DMS 273 (cell line): ENCODE results near the gene C5orf22.
A peak's percentile ranks its signal among the peaks of the same experiment; 100 is the strongest.
"Not testable (repeated sequence)": the region's sequence is repeated elsewhere in the genome, so short reads cannot be mapped to it uniquely, and the experiment has no call there.

Experiments
- DNase-seq: peaks from one replicate; lab custom pipeline; 2025; ENCODE audit not compliant: unreplicated experiment; lab: John Stamatoyannopoulos, UW

C5orf22 gene

DNA sequence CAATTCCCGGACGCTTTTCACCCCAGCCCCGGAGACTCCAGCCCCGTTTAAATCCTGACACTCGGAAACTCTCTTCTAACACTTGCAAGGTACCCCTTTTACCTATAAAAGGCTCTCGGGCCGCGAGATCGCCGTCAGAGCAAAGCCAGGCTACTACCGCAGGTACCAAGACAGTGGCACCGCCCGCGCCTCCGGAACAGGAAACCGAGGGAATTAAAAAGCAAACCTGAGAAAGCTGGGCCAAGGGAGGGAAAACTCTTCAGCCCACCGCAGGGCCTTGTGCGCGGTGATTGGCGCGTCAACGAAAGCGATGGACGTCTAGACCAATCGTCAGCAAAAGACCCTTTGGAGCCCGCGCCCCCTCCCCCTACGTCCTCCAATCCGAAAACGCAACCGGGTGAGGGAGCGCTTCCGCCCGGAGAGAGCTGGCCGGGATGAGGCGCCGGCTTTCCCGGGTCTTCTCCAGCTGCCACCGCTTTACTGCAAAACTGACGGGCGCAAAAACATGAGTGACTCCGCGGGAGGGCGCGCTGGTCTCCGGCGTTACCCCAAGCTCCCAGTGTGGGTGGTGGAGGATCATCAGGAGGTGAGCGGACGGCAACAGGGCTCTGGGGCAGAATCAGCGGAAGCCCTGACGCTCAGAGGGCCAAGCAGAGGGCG lies at the start of gene C5orf22, which contains the start of gene DROSHA:
Gene C5orf22, plus strand, starts transcription at position 414 of the 660 bp plus-strand sequence. Its CDS starts 92 bp downstream, at position 506.
Gene DROSHA, minus strand, starts transcription at position 206 of the 660 bp plus-strand sequence. CDS start 3,034 bp downstream, outside the sequence.
- peak; percentile 99 for DNase-seq

DNA sequence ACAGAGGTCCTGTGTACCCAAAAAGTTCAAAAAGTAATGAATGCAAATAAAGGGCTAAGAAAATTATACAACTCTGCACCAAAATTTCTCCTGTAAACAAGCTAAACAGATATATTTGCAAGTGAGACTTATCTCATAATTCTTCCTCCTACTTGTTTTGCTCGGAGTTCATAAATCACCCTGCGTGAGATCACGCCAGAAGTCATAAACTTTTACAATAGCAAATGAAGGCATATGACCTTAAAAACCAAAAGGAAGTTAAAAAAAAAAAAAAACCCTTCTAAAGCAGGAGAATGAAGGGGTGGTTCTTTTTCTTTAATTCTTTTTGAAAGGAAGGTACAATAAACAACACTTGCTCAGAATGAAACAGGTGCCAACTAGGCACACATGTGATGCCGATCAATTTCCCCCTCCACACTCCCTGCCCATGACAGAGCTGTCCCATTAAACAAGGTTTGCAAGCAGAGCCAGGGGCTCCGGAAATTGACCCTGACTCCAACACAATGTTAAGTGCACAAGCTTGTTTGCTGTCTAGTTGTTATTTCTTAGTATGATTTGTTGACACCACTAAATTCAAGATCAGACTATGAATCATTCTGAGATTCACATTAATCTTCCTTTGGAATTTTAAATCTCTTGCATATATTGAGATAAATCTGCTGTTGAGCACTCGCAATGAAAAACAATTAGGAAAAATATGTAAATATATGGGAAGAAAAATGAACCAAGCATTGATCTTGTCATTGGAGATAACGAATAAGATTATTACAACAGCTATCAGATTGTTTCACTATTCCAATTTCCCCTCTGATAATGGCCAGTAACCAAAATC lies 46.5 kb upstream of the C5orf22 start:
- no peak for DNase-seq

DNA sequence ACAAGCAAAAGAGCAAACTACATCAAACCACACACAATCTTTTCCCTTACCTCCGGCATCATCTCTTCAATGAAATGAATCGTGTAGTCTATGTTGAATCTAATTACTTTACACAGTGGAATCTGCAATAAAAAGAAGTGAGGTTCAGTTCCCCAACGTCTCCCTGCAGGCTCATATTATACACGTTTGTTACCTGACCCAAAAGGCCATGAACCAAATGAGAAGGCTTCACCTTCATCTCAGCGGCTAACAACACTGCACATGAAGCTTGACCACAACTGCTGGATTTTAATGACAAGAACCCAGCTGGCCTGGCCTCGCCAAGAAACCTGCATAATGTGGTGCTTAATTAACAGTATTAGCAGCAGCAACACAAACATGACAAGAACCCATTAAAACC lies 45.7 kb upstream of the C5orf22 start:
- DNase-seq = no peak

DNA sequence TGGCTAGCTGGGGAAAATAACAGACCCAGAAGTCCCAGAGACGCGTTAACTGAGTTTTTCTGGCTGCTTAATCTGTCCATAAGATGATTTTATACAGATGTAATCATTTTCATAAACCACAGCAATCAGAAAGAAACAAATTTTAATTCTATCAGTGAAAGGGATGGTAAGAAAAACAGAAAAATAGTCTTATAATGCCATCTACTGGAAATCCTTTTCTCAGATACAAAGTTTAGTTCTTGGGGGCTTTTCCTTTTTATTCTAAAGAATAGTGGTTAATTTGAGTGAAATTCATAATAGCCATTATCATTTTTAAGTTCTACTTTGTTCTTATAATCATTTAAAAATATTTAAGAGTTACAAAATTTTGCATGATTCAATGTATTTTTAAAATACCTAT lies 44.6 kb upstream of the C5orf22 start:
- DNase-seq = no peak

DNA sequence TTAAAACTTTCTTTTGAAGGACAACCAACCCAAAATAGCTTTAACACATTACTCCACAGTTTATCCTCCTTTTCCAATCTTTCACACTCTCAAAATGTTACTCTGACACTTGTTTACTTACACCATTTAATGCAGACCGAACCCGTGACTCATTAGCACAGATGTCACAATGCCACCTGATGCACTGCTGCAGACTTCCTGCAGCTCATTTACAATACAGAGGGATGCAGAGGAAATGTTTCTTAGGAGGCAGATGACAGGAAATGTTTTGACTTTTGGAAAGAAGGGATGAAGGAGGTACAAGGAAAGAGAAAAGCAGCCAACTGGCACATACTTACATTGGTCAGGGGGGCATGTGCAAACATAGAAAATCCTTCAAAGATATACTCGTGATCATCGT lies 39.2 kb upstream of the C5orf22 start:
- DNase-seq = peak; percentile 18

DNA sequence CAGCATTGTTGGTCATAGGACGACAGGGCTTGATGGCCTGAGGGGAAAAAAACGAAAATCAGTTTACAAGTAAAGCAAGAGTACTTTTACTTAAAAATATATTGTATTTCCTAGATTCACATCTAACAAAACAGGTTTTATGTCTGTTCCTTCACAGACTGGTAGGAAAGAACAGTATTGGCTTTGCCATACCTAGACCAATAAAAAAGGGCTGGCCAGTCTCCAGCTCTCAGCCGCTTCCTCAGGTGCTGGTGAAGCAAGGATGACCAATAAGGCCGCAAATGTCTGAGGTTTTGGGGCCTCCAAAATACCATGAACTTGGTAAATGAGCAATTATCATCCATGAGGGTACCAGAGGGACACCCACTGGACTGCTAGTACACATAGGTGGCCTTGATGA lies 36.8 kb upstream of the C5orf22 start:
- DNase-seq = no peak

DNA sequence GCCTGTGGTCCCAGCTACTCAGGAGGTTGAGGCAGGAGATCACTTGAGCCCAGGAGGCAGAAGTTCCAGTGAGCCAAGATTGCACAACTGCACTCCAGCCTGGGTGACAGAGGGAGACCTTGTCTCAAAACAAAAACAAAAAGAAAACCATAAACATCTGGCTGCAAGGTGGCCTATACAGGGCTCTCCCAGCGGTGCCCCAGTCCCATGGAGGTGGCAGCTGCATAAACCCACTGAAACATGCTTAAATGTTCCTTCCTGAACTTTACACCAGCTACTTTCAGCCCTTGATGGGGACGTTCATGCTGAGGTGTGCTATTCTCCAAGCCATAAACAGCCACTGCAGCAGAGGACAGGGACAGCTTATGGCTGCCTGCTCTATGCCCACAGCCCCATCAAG lies 35.8 kb upstream of the C5orf22 start:
- no peak for DNase-seq

DNA sequence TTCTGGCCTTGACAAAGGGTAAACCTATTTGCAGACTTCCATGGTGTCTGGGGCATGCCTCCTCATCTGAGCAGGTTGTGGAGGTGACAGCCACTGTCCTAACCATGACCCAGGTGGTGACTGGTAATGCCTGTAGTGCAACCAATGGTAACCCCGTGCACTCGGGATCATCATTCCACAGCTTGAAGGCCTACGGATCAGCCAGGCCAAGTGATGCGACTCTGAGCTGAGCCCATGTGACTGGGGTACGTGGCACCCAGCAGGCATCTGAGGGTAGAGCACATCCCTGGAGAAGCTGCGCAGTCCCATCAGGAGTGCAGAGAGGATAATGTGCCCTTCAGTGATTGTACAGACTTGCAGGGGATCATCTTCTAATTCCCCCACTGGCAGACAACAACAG lies 35.2 kb upstream of the C5orf22 start:
- no peak for DNase-seq

DNA sequence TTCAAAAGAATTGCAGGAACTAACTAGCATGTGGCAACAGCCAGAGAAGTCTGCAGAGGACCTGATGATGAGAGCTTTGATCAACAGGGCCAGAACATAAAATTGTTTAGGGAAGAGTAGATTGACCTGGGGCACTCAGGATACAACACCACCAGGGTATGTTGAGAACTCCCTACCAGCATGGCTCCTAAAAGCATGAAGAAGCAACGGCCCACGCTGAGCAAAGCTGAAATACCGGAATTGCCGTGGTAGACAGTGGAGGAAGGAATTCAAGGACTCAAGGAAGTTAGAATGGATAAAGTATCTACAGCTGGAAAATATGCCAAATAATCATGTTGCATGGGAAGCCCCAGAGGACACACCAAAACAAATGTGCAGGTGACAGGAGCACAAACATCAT lies 31.8 kb upstream of the C5orf22 start:
- DNase-seq = no peak

DNA sequence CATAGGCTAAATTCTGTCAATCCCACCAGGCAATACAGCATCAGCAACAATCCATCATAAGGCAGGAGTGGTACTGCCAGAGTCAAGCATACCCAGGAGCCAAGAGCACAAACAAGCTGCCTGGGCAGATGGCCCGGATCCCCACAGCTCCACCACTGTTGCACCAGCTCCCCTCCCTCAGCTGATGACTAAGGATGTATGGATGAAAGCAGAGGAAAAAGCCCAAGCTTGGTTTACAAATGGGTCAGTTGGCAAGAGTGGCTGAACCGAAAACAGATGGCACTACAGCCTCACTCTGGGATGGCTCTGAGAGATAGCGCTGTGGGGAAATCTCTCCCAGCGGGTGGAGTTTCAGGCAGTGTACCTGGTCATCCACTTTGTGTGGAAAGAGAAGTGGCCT lies 29.6 kb upstream of the C5orf22 start:
- DNase-seq = peak; percentile 63

DNA sequence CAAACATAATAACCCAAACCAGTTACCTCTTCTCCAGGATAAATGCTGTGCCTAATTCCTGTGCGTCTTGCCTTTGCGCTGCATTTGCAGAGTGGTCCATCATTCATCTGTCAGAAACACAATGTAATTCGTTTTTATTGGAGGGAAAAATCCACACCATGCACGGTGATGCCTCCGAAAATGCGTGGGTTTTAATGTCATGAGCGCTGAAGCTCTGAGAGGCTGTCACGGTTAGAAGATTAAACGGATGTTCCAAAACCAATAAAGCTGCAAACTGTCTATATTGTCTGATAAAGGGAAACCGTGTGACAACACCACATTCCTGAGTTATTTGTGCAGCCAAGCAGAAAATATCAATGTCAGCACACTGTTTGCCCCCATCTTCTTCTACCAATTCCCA lies 27.6 kb upstream of the C5orf22 start:
- DNase-seq = no peak

DNA sequence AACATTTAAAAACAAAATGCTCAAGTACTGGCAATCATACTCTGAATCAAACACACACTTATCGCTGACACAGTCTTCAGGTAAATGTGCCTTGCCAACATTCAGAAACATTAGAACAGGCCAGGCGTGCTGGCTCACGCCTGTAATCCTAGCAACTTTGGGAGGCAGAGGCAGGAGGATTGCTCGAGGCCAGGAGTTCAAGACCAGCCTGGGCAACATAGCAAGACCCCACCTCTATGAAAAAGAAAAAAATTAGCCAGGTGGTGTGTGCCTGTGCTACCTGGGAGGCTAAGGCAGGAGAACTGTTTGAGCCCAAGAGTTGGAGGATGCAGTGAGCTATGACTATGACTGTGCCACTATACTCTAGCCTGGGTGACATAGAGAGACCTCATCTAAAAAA lies 20.8 kb upstream of the C5orf22 start:
- no peak for DNase-seq

DNA sequence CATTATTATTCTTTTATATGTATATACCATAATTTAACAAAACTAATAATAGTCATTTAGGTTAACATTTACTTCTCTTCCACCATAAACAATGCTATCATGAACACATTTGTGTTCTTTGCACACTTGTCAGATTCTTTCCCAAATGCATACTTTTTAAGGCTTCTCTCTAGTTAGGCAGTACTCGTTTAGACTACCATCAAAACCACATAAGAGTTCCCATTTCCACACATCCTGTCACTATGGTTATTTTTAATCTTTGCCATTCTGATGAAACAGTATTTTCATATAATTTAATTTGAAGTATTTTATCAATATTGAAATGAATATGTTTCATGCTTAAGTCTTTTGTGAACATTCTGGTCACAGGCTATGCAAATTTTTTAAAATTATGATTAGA lies 15.3 kb upstream of the C5orf22 start:
- DNase-seq = no peak

DNA sequence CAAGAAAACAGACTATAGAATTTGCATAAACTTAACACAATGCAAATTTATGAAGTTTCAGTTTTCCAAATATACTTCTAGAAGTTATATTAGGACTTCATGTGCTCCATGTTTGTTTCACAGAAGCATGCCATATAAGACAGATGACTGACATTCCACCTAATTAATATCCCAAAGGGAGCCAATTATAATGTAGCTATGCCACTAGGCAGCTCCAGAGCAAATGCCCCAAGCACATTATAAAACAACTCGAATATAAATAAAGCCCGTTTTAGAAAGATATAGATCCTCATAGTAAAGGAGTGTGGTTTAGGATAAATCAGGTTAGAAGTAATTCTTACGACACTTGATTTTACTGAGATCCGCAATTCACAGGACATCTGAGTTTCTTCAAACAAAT lies 9.1 kb upstream of the C5orf22 start:
- DNase-seq = no peak

DNA sequence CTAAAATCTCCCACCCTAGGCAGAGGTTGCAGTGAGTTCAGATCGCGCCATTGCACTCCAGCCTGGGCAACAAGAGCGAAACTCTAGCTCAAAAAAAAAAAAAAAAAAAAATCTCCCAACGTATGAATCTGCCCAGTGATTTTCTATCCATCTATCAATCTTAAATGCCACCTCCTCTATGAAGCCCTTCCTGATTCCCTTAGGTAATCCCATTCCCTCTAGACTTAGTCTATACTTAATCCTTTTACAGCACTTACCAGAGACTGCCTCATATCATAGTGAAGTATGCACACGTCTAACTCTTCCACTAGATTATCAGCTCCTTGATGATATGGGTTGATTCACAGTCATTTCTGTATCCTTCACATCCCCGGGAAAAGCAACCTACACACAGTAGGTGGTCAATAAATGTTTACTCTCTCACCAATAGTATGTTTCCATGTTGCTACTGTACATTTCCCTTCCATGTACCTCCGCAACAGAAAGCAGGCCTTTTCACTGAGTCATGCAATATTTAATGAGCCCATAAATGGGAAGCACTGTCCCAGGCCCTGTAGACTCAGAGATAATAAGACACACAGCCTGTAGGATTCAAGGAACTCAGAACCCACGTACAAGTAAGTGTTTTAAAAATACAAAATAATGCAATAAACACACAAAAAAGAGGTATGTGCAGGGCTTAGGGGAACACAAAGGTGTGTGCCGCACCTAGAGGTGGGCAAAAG lies 1.4 kb upstream of the C5orf22 start:
- DNase-seq = no peak

DNA sequence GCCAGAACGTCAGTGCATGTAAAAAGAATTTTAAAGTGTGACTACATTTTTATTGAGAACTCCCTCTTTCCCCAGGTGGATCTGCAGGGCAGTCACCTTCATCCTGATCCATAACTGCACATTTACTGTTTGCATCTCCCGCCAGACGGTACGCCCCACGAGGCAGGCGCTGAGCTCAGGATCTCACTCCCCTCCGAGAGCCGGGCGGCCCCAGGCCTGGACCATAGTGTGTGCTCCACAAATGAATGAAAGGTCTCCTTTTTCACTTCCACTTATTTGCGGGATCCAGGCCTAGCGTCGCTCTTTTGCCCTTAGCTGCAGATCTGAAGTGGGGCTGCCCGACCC lies 586 bp upstream of the C5orf22 start:
- DNase-seq = peak; percentile 64

DNA sequence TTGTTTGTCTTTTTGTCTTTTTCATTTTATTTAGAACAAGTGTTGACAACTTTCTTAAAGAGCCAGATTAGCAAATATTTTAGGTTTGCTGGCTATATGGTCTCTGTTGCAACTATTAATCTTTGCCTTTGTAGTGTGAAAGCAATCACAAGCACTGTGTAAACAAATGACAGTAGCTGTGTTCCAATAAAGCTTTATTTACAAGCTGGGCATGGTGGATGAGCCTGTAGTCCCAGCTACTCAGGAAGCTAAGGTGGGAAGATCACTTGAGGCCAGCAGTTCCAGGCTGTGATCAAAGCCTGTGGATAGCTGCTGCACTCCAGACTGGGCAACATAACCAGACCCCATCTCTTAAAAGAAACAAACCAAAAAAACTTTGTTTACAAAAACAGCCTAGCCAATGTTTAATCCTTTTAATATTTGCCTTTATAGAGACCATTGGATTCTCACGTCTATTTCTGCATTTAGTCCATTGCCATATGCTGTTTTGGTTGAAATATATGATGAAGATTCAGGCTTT lies 2.5 kb downstream of the C5orf22 start:
- DNase-seq = no peak

DNA sequence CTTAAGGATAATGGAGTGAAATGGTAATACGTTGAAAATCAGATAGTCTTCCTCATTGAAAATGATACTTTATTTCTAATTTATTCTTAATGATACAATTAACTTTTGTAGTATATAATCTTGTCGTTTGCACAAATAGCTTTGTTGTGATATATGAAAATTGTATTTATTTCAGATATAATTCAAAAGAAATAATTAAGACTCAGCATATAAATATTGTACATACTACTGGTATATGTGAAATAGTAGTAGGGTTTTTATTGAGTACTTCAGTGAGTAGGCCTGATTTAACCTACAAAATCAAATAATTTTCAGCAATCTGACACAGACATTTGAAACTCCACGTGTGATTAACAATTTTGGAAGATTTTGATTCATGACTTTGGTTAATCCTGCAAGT lies 4.8 kb downstream of the C5orf22 start:
- no peak for DNase-seq

DNA sequence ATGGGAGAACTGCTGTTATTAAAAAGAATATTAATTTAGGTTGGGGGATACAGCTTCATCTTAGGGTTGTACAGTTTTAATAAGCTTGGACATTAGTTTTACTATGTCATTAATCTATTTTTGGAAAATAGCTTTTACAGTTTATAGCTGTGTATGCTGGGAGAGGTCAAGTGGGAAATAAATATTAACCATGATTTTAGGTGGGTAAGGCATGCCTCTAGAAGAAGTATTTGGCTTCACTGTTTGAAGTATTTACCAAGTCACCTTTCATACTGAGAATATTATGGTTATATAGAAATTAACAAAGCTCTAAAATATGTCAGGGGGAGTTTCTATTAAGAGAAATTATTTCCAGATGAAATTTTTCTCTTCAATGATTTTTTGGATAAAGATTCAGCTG lies 5.2 kb downstream of the C5orf22 start:
- no peak for DNase-seq

DNA sequence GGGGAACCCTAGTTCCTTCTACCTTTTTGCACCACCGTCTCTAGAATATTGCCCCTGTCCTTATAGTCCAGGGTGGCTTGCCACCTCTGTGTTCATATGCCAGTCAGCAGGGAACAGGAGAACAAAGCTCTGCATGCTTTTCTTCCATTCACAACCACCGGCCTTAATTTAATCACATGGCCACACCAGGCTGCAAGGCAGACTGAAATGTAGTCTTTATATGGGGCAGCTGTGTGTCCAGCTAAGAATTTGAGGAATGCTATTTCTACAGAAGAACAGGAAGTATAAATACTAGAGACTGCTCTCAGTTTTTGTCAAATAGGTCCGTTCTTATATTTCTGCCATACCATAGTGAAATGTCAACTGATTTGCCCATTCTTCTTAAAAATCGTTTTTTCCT lies 5.8 kb downstream of the C5orf22 start:
- no peak for DNase-seq

DNA sequence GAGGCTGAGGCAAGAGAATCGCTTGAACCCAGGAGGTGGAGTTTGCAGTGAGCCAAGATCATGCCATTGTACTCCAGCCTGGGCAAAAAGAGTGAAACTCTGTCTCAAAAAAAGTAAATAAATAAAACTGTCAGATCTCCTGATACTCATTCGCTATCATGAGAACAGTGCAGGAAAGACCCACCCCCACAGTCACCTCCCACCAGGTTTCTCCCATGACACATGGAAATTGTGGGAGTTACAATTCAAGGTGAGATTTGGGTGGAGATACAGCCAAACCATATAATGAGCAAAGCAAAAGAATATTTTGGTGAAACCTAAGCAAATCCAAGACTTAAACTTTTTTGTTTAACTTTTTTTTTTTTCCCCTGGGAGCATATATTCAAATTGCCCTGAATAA lies 17.0 kb downstream of the C5orf22 start:
- not testable (repeated sequence) for DNase-seq

DNA sequence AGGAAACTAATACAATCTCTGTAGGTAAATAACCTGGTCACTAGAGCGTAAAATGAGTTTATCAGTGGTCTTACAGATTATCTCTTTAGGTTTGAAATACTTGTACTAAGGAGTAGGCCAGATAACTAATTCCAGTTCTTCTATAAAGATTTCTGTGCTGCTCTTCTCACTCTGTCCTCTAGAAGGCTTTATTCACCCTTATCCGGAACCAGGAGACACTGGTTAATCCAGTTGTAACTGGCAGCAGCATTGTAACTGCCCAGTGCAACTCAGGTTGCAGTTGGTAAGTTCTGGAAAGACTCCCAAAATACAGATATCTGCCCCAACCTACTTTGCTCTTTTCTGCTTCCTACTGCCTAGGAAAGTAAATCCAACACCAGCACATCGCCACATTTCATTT lies 19.8 kb downstream of the C5orf22 start:
- peak; percentile 5 for DNase-seq
